Psoas muscle (tissue), 8 donors: ENCODE measurements around the gene CALB2. TPM values are rescaled to one million over a fixed set of nuclear protein-coding genes. Genes with fewer than 3 reads are reported as not detected.
A peak's percentile ranks its signal among the peaks of the same experiment; 100 is the strongest.
"Not testable (repeated sequence)": the region's sequence is repeated elsewhere in the genome, so short reads cannot be mapped to it uniquely, and the experiment has no call there.

Source experiments
- ATAC-seq, 4 donors: fragments of 200-7000 bp; cut with Tn5 transposase; one replicate each; pipeline ENCODE4 v1.9.1; 2020; ENCODE audit warnings: moderate library complexity in 3 of 4, mild to moderate bottlenecking in 2 of 4
- DNase-seq, 2 donors: peaks; one replicate each; pipeline ENCODE4 v3.0.0-alpha.2; 2020
- H3K27ac ChIP-seq: fragments of 200-600 bp; one replicate; pipeline ENCODE4 v1.8.0; 2022
- H3K27me3 ChIP-seq, 3 donors: fragments of 200-600 bp in 1 of 3; one replicate each; pipeline versions ENCODE4 v1.6.1 to v1.8.0; 2013 to 2022; ENCODE audit warnings: low read length in 2 of 3, mild to moderate bottlenecking in 2 of 3, moderate library complexity in 1 of 3; ENCODE audit not compliant: insufficient read depth in 3 of 3
- H3K36me3 ChIP-seq, 2 donors: fragments of 200-600 bp in 1 of 2; one replicate each; pipeline versions ENCODE4 v1.6.1 to v1.8.0; 2013 to 2022; ENCODE audit warnings: low read depth in 1 of 2, mild to moderate bottlenecking in 1 of 2, moderate library complexity in 1 of 2; ENCODE audit not compliant: insufficient read depth in 1 of 2
- H3K4me1 ChIP-seq: fragments of 200-600 bp; one replicate; pipeline ENCODE4 v1.8.0; 2022
- H3K4me3 ChIP-seq: fragments of 200-600 bp; one replicate; pipeline ENCODE4 v1.8.0; 2022; ENCODE audit warnings: mild to moderate bottlenecking
- H3K9me3 ChIP-seq: fragments of 200-600 bp; one replicate; pipeline ENCODE4 v1.8.0; 2022
- CTCF ChIP-seq: fragments of 200-600 bp; IDR thresholded peaks from one replicate; pipeline ENCODE4 v1.8.0; 2022; ENCODE audit warnings: antibody characterized with exemption
- WGBS, 3 donors: extraction: QIAGEN DNeasy Blood & Tissue Kit; methylation state at CpG; one replicate each; pipeline versions ENCODE4 v1.1.6 to v1.1.7; 2013; 5-methylcytosine and 5-hydroxymethylcytosine counted together
- intact Hi-C, 2 donors: fragments of 100-400 bp; cut with DNase I; formaldehyde crosslinking; loops; one replicate each; pipeline versions ENCODE4 v1.11.0 to v1.14.2; 2022
- long read RNA-seq, 2 donors: library from polyadenylated mRNA; unstranded; transcript quantifications; one replicate each; pipeline ENCODE4 v2.0.0, GENCODE V29; 2021
- polyA plus RNA-seq, 3 donors: library from polyadenylated mRNA; stranded (reverse); fragments of 200-250 nt; gene quantifications; one replicate each; pipeline ENCODE4 v1.2.3, GENCODE V29; 2013
- total RNA-seq, 4 donors: library from RNA; stranded (reverse); fragmentation: NEBNext Ultra II Directional in 2 of 4; extraction: Animal tissue kit (Norgen Biotek cat#: 25700) in 2 of 4; gene quantifications; one replicate each; pipeline versions ENCODE4 v1.2.1 to v1.2.4, GENCODE V29; 2021 to 2023
- donor health status: healthy with polysubstance abuse.
- donor health status: DM: no; HTN: no; CAD: no; lungs with moderate emphysema.
- donor health status: Bipolar disorder and iron deficiency.
- donor health status: healthy.
- donor health status: DM: yes; HTN: yes; CAD: no.
- donor health status: DM: no; HTN: no; CAD: no.
- donor health status: DM: no; HTN: no; CAD: no.
- donor health status: DM: yes; HTN: yes; CAD: no.

CALB2 gene
- total RNA-seq, result under 1 TPM in 2 of 4 donors, not detected in 2; 0.34 to 0.50 TPM
- polyA plus RNA-seq, result under 1 TPM; 0.16 to 0.61 (median 0.52) TPM
- long read RNA-seq, donor 1, result 0 reads
- long read RNA-seq, donor 2, result 0 reads

GRCh38 chr16:71358464-71358998 lies at the start of gene CALB2:
Gene CALB2 (plus strand): TSS chr16:71358723. CDS start chr16:71358793, 70 bp downstream.
- WGBS, 3 donors, result 0 to 2% (median 1%) methylated on average over 50 to 53 of the region's 53 CpGs
- TF ChIP-seq CTCF, result peak; percentile 96
- Histone ChIP-seq H3K4me1 (peaks cover 5% of the 10 kb centered on the region), H3K27me3 (peaks cover 0 to 28% (median 0%) of the 10 kb centered on the region in 3 donors), H3K36me3 (no peaks in the 10 kb centered on the region), H3K27ac (no peak within 1 kb of the TSS), H3K4me3 (peak within 1 kb of the TSS; percentile 43), H3K9me3 (no peaks in the 10 kb centered on the region)
- peak; percentile 84 to 92 (median 87) for ATAC-seq
- intact Hi-C loops, result no loop called here
- DNase-seq, result peak; percentile 71 to 73

GRCh38 chr16:71311553-71312158 lies 46.9 kb upstream of the CALB2 start:
- ATAC-seq (no peak), DNase-seq (no peak)
- TF ChIP-seq CTCF, result peak; percentile 65
- no peaks in the 10 kb centered on the region for H3K9me3 ChIP-seq
- H3K27me3 ChIP-seq, result peaks cover 0 to 17% (median 0%) of the 10 kb centered on the region in 3 donors
- intact Hi-C loops, result no loop called here
- H3K4me3 ChIP-seq, result no peak overlapping the region
- no peaks in the 10 kb centered on the region for H3K4me1 ChIP-seq
- no peaks in the 10 kb centered on the region for H3K36me3 ChIP-seq
- H3K27ac ChIP-seq, result no peak overlapping the region
- 19 to 24% (median 20%) methylated on average over 7 of the region's 7 CpGs for WGBS, 3 donors

- WGBS, 3 donors, result 63 to 73% (median 67%) methylated on average over 3 of the region's 3 CpGs
- H3K9me3 ChIP-seq, H3K4me3 ChIP-seq, H3K36me3 ChIP-seq, H3K4me1 ChIP-seq, DNase-seq, intact Hi-C loops, ATAC-seq, H3K27ac ChIP-seq: not testable (repeated sequence)
- H3K27me3 ChIP-seq, result peaks cover 0 to 17% (median 0%) of the 10 kb centered on the region in 3 donors
These were observed 44.9 kb upstream of the CALB2 start for GRCh38 chr16:71313591-71313990.

- 18 to 25% (median 24%) methylated on average over 3 of the region's 3 CpGs for WGBS, 3 donors
These were observed 43.3 kb upstream of the CALB2 start for GRCh38 chr16:71315269-71315668.

More at GRCh38 chr16:71315269-71315668, 43.3 kb upstream of the CALB2 start:
- DNase-seq (no peak), ATAC-seq (no peak)
- Histone ChIP-seq H3K4me1 (no peaks in the 10 kb centered on the region), H3K27me3 (peaks cover 0 to 13% (median 0%) of the 10 kb centered on the region in 3 donors), H3K9me3 (no peaks in the 10 kb centered on the region), H3K27ac (no peak overlapping the region), H3K36me3 (no peaks in the 10 kb centered on the region), H3K4me3 (no peak overlapping the region)
- TF ChIP-seq CTCF, result no peak
- intact Hi-C loops, result no loop called here
